SJSA1 (cell line): Measurements from ENCODE around the gene CEP63. TPM values are rescaled to one million over a fixed set of nuclear protein-coding genes. Genes with fewer than 3 reads are reported as not detected.

ENCODE experiments used
- DNase-seq, 2 experiments: peaks; one replicate each; pipeline ENCODE4 v3.0.0-alpha.2; 2015 to 2020; ENCODE audit warnings: low spot score in 2 of 2, low read depth in 1 of 2
- H3K27ac ChIP-seq: fragments of 250-450 bp; sonication (Bioruptor Pico); 2 replicates; pipeline ENCODE4 v1.5.1; 2020; ENCODE audit warnings: mild to moderate bottlenecking, moderate library complexity
- H3K27me3 ChIP-seq: fragments of 250-450 bp; sonication (Bioruptor Pico); replicated peaks from 2 replicates; pipeline ENCODE4 v1.5.1; 2020; ENCODE audit warnings: mild to moderate bottlenecking, moderate library complexity
- H3K36me3 ChIP-seq: fragments of 250-450 bp; sonication (Bioruptor Pico); 2 replicates; pipeline ENCODE4 v1.5.1; 2020; ENCODE audit warnings: mild to moderate bottlenecking
- H3K4me1 ChIP-seq: fragments of 250-450 bp; sonication (Bioruptor Pico); replicated peaks from 2 replicates; pipeline ENCODE4 v1.6.1; 2021; ENCODE audit warnings: mild to moderate bottlenecking
- H3K4me3 ChIP-seq: fragments of 250-450 bp; sonication (Bioruptor Pico); 2 replicates; pipeline ENCODE4 v1.5.1; 2020; ENCODE audit warnings: mild to moderate bottlenecking
- H3K9me3 ChIP-seq: fragments of 250-450 bp; sonication (Bioruptor Pico); replicated peaks from 2 replicates; pipeline ENCODE4 v1.5.1; 2020; ENCODE audit warnings: mild to moderate bottlenecking
- total RNA-seq: library from RNA; depleted of rRNA; stranded (reverse); fragments of >200 nt; shearing (Covaris generic); gene quantifications from 2 replicates; pipeline ENCODE4 v1.2.3, GENCODE V29; 2014; rRNA removed

CEP63 gene
- total RNA-seq, 1 experiment from 2014 or later: 18.8 TPM

- DNase-seq: no peak
- no peak overlapping the region for H3K27ac ChIP-seq
Measured at GRCh38 chr3:134618478-134619300, 132.8 kb downstream of the CEP63 start.

GRCh38 chr3:134619301-134619615, 133.4 kb downstream of the CEP63 start:
- Histone ChIP-seq H3K27me3 (0 out of 2 replicates have a peak, but pooled peaks cover 7% of the 10 kb centered on the region), H3K9me3 (no peaks in the 10 kb centered on the region), H3K4me1 (no peaks in the 10 kb centered on the region), H3K4me3 (no peak overlapping the region), H3K36me3 (no peaks in the 10 kb centered on the region), H3K27ac (no peak overlapping the region)
- no peak for DNase-seq

More at GRCh38 chr3:134618478-134619300, 132.8 kb downstream of the CEP63 start:
- Histone ChIP-seq H3K4me3 (no peak overlapping the region), H3K4me1 (no peaks in the 10 kb centered on the region), H3K36me3 (no peaks in the 10 kb centered on the region), H3K27me3 (0 out of 2 replicates have a peak, but pooled peaks cover 7% of the 10 kb centered on the region), H3K9me3 (no peaks in the 10 kb centered on the region)

- no peak overlapping the region for H3K27ac ChIP-seq
- 0 out of 2 replicates have a peak, but pooled peaks cover 7% of the 10 kb centered on the region for H3K27me3 ChIP-seq
- H3K9me3 ChIP-seq: no peaks in the 10 kb centered on the region
- no peak for DNase-seq
- H3K4me1 ChIP-seq: no peaks in the 10 kb centered on the region
- no peaks in the 10 kb centered on the region for H3K36me3 ChIP-seq
- H3K4me3 ChIP-seq: no peak overlapping the region
Measured at GRCh38 chr3:134619884-134620445, 134.1 kb downstream of the CEP63 start.

- 0 out of 2 replicates have a peak, but pooled peaks cover 7% of the 10 kb centered on the region for H3K27me3 ChIP-seq
- H3K4me3 ChIP-seq: no peak overlapping the region
- H3K9me3 ChIP-seq: no peaks in the 10 kb centered on the region
- no peak overlapping the region for H3K27ac ChIP-seq
- H3K4me1 ChIP-seq: no peaks in the 10 kb centered on the region
- H3K36me3 ChIP-seq: no peaks in the 10 kb centered on the region
- DNase-seq: no peak
Measured at GRCh38 chr3:134620476-134621115, 134.7 kb downstream of the CEP63 start.

- Histone ChIP-seq H3K36me3 (no peaks in the 10 kb centered on the region), H3K4me3 (no peak overlapping the region), H3K27ac (no peak overlapping the region), H3K9me3 (no peaks in the 10 kb centered on the region), H3K4me1 (no peaks in the 10 kb centered on the region), H3K27me3 (0 out of 2 replicates have a peak, but pooled peaks cover 4% of the 10 kb centered on the region)
- DNase-seq: no peak
Measured at GRCh38 chr3:134621854-134622253, 136.0 kb downstream of the CEP63 start.

GRCh38 chr3:134622806-134623365, 137.0 kb downstream of the CEP63 start:
- H3K4me1 ChIP-seq: no peaks in the 10 kb centered on the region
- no peak overlapping the region for H3K4me3 ChIP-seq
- H3K9me3 ChIP-seq: no peaks in the 10 kb centered on the region
- H3K36me3 ChIP-seq: no peaks in the 10 kb centered on the region
- H3K27ac ChIP-seq: no peak overlapping the region
- no peaks in the 10 kb centered on the region for H3K27me3 ChIP-seq
- no peak for DNase-seq

- no peaks in the 10 kb centered on the region for H3K9me3 ChIP-seq
- no peaks in the 10 kb centered on the region for H3K36me3 ChIP-seq
- no peak for DNase-seq
- no peak overlapping the region for H3K27ac ChIP-seq
- no peaks in the 10 kb centered on the region for H3K4me1 ChIP-seq
- H3K4me3 ChIP-seq: no peak overlapping the region
- no peaks in the 10 kb centered on the region for H3K27me3 ChIP-seq
Measured at GRCh38 chr3:134623615-134624245, 137.9 kb downstream of the CEP63 start.

Other genes starting within 250 kb of the CEP63 start
- 41.4 and 68.6 TPM in 2 replicates for gene RYK, start 235.2 kb upstream of the CEP63 start, total RNA-seq
- 86.3 and 142 TPM in 2 replicates for gene AMOTL2, start 111.6 kb upstream of the CEP63 start, total RNA-seq
- gene ANAPC13, start 72 bp upstream of the CEP63 start, total RNA-seq: 81.9 and 109 TPM in 2 replicates
- gene KY, start 165.0 kb downstream of the CEP63 start, total RNA-seq: 0.05 TPM in 1 of 2 replicates, not detected in the other